ENCODE data around the gene AP3S1.
"Not testable (repeated sequence)": the region's sequence is repeated elsewhere in the genome, so short reads cannot be mapped to it uniquely, and the experiment has no call there.

- not testable (repeated sequence) for TF ChIP-seq POLR2A, CTCF (IDR thresholded peaks at IDR 0.05)
Observed at GRCh38 chr5:115928578-115929407, 87.1 kb downstream of the AP3S1 start.
